Measurements from ENCODE around the gene XRCC5.

Gene XRCC5

DNA sequence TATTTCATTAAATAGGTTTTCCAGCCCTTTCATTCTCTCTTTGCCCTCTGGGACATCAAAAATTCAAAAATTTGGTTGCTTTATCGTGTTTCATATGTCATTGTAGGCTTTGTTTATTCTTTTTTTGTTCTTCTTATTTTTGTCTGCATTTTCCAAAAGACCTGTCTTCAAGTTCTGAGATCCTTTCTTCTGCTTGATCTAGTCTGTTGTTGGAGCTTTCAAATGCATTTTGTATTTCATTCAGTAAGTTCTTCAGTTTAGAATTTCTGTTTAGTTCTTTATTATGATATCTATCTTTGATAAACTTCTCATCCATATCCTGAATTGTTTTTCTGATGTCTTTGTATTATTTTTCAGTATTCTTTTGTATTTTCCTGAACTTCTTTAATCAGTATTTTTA is 123.6 kb downstream of the XRCC5 start:
- DNase-seq (ENCODE audit: low read depth in 2 of 2), result no peak

DNA sequence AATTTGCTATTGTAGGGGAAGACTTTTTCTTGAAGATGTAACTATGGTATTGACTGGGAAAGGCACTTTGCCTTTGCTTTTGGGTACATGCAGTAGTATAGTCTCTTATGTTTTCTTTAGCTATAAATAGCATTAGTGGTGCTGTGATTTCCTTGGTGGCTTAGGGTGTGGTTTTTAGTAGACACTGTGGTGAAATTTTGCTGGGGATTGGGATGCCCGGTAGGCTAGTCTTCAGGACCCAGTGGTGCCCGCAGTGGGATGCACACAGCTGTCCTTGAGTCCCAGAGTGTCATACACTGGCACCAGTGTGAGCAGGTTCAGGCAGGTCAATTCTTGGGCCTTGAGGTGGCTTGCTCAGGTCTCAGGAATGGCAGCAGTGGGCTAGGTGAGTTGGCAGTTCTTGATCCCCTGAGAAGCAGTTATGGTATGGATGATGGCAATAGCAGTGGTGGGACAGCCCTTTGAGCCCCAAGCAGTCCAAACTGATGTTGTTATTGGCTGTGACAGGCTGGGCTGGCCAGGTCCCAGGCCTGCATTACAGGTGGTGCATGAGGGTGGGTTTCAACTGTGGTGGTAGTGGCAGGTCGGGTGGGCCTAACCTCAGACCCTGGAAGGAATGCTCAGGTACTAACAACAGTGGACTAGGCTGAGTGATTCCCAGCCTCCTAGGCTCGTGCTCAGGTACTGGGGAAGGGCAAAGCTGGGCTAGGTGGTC is 124.3 kb downstream of the XRCC5 start:
- no peak for DNase-seq (ENCODE audit: low read depth in 2 of 2)

DNA sequence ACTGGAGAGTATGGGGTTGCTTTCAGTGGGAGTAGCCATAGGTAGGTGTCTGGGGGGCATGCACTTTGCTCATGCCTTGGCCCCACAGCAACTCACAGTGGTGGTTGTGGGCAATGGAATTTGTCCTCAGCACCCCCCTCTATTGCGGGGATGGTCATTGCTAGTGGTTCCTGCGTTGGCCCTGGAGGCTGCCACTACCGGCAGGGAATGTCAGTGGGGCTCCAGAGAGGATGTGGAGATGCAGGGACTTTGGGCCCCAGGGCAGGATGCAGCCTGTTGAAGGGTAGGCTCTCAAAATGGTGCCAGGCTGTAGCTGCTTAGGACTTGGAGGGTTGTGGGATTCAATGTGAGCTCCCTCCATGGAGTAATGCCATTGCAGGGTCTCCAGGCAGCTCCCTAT is 125.0 kb downstream of the XRCC5 start:
- DNase-seq (ENCODE audit: low read depth in 2 of 2), result no peak

DNA sequence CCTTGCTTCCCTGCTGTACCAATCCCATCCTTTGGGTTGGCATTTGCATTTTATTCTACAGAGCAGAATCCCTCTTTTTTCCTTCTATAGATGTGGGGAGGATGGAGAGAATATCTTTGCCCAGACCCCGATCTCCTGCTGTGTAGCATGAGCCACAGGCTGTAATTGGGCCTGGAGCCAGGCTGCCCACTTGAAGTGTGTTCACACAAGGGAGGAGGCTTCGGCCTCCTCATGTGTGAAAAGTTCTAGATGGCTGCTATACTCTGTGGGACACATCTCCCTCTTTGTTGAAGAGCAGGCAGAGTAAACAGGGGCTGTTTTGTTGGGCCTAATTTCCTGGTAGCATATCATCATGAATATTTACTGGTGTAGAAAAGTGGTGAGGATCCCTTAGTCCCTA is 126.3 kb downstream of the XRCC5 start:
- DNase-seq (ENCODE audit: low read depth in 2 of 2), result no peak

DNA sequence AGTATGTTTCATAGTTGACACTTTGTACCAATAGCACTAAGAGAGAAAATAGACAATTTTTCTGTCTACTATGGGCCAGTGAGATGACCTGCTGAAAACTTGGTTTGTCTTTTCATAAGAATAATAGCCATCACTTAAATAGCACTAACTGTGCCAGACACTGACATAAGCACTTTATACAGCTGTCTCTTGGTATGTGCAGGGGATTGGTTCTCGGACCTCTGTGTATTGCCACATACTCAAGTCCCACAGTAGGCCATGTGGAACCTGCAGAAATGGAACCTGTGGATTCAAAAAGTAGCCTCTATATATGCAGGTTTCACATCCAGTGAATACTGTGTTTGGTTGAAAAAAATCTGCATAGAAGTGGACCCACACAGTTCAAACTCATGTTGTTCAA is 126.7 kb downstream of the XRCC5 start:
- DNase-seq (ENCODE audit: low read depth in 2 of 2), result no peak

DNA sequence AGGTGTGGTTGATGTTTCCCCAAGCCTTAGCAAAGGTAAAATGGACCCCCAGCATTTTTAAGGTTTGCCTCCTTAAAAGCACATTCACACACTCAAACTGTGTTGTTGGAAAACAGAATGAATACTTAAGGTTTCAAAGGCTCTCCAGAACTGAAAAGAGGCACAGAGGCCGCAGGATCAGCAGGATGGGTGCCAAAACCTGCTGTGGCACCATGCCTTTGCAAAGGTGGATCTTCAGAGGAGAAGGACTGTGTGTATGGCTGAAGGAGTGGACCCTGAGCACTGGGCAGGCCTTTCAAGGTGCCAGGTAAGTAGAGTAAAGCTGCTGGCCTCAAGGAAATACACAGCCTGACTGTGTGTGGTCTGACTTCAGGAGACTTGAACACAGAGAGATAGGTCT is 127.3 kb downstream of the XRCC5 start:
- DNase-seq (ENCODE audit: low read depth in 2 of 2), result no peak

DNA sequence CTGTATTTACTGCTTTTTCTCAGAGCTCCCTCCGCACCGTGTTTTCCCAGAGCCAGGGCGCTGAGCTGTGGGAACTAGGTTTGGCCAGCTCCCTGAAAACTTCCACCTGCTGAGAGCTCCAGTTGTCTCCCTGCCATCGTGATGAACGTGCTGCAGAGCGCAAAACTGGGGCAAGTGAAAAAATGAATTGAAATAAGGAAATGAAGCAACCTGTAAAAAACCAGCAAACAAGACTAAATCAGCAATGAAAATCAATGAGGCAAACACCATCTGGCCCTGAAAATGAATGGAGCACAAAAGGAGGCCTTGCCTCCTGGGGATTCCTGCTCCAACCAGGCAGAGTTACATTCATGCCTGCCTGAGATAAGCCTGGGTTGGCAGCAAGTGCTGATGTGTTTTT is 133.2 kb downstream of the XRCC5 start:
- no peak for DNase-seq (ENCODE audit: low read depth in 2 of 2)

DNA sequence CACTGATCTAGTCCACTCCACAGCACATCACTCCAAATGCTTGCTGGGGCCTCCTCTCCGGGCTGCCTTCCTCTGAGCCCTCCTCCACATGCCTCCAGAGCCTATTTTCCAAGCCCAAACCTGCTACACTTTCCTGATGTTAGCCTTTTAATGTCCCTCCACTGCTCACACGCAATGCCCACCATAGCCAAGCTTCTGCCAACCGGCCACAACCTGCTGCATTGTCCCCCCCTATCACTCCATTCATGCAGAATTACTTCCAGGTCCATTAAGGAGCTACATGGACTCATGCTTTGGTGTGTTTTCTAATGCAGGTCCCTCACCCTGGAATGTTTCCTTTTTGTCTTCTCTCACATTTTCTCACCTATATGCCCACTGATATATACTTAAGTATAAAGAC is 133.9 kb downstream of the XRCC5 start:
- no peak for DNase-seq (ENCODE audit: low read depth in 2 of 2)

DNA sequence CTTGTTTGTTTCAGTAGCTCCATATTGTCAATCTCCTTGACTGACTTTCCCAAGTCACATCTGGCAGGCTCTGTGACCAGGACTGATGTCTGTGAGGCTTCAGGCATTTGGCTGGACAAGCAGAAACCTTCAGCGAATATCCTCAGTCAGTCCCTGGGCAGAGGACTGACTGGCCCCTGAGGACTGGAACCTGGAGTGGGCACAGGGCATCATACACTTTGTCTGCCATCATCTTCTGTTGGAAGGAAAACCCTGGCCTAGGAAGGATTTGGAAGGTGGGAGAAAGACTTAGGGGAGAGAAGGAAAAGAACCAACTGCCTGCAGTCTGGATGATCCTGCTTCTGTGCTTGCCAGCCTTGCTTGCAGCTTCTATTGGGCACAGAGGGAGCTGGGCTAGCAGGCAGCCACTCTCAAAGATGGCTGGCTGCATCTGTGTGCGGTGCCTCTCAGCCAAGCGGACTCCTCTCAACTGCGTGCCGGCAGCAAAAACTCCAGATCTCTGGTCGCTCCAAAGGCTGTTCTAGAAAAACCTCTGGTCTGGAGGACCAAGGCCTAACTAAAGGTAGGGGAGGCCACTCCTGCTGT is 136.3 kb downstream of the XRCC5 start:
- DNase-seq (ENCODE audit: low read depth in 2 of 2), result no peak

DNA sequence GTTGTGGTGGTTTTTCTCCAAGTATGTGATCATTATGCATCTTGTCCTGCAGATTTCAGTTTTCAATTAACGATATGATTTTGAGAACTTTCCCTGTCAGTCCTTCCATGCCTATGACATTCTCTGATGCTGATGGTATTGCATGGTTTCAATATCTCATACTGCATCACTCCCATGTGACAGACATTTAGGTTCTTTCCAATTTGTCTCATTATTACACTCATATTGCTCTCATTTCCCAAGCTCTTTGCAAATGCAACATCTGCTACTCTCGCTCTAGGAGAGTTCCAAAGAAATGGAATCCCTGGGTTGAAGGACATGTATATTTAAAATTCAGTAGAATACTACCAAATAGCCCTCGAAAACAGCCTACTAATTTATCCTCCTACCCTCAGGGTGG is 137.6 kb downstream of the XRCC5 start:
- no peak for DNase-seq (ENCODE audit: low read depth in 2 of 2)
